Omental fat pad (tissue), 4 donors: ENCODE results near the gene OR4D5. TPM values are rescaled to one million over a fixed set of nuclear protein-coding genes. Genes with fewer than 3 reads are reported as not detected.

ENCODE experiments used
- ATAC-seq: fragments of 150-250 bp; one replicate; pipeline ENCODE4 v1.9.1; 2016; ENCODE audit warnings: mild to moderate bottlenecking, moderate library complexity; ENCODE audit not compliant: low FRiP score
- DNase-seq: peaks from one replicate; pipeline ENCODE4 v3.0.0-alpha.2; 2019; ENCODE audit warnings: low spot score
- CTCF ChIP-seq, 3 donors: fragments of 450-650 bp; IDR thresholded peaks; one replicate each; pipeline ENCODE4 v1.5.1; 2016 to 2017; ENCODE audit warnings: antibody characterized with exemption in 3 of 3, mild to moderate bottlenecking in 3 of 3, moderate library complexity in 2 of 3
- total RNA-seq, 4 donors: library from RNA; depleted of rRNA; stranded (reverse); fragments of >200 nt; gene quantifications; one replicate each; pipeline ENCODE4 v1.1.0, GENCODE V29; 2016

Gene OR4D5
- total RNA-seq, 4 donors from 2014 or later = not detected

- DNase-seq (no peak), ATAC-seq (no peak)
- no peak for TF ChIP-seq CTCF (IDR thresholded peaks at IDR 0.05)
These were observed 18.5 kb upstream of the OR4D5 start for GRCh38 chr11:123920943-123921342.

GRCh38 chr11:123924027-123924426 lies 15.4 kb upstream of the OR4D5 start:
- no peak for ATAC-seq
- DNase-seq = no peak
- TF ChIP-seq CTCF (IDR thresholded peaks at IDR 0.05) = no peak

DNA sequence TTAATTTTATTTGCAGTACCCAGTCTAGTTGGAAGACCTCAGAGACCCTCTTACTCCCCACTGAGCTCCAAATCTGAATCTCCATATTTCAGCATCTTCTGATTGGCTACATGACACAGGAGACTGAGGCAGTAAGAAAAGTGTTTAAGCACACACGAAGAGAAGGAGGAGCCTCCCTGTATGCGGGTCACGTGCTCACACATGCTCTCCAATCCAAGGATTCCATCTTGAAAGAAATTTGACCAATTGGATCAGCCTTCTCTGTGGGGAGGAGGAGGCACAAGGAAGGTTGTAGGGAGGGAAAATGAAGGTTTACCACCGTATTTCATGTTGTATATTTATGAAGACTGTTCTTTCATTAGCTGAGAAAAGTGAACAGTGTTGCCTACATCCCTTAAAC lies 3.0 kb downstream of the OR4D5 start:
- TF ChIP-seq CTCF (IDR thresholded peaks at IDR 0.05) = no peak
- DNase-seq (no peak), ATAC-seq (no peak)

DNA sequence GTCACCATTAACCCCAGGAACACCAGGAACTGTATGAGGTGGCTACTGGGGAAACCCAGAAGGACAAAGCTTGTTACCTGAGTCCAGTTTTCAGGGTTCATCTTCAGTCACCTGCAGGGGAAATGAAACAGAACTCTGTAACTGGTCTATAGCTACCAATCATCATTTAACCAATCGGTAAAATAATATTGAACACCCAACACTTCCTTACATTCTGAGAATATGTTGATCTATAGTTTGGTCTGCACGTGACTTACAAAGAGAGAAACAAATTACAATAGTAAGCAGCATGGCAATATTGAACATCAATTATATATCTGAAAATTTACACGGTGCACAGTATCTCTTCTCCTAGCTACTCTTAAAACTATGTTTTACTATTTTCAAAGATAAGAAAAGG lies 4.3 kb downstream of the OR4D5 start, which contains the start of gene OR6T1:
Gene OR6T1, minus strand, starts transcription at position 101 of the 400 bp plus-strand sequence. Its CDS starts 0 bp downstream, at position 101.
- TF ChIP-seq CTCF (IDR thresholded peaks at IDR 0.05) = no peak
- DNase-seq (no peak), ATAC-seq (no peak)

DNA sequence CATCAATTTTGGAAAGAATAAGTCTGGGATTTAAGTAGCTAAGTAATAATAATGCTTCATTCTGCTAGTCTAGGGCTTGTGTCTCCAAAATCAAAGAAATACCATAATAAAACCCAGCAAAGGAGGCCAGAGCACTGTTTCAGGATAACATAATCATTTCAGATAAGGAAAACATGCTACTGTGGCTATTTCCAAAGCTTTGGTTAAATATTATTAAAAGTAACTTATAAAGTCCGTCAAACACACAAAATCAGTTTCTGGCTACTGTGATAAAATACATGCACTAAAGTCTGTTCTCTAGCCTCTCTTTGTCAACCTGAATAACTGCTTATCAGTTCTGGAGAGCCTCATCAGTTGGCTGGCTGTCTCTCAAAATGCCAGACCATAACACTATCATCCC lies 5.7 kb downstream of the OR4D5 start:
- no peak for DNase-seq
- no peak for ATAC-seq
- TF ChIP-seq CTCF (IDR thresholded peaks at IDR 0.05) = no peak

GRCh38 chr11:123956752-123957151 lies 17.3 kb downstream of the OR4D5 start:
- ATAC-seq = no peak
- no peak for TF ChIP-seq CTCF (IDR thresholded peaks at IDR 0.05)
- DNase-seq = no peak

- ATAC-seq (no peak), DNase-seq (no peak)
- TF ChIP-seq CTCF (IDR thresholded peaks at IDR 0.05) = no peak
These were observed 34.4 kb downstream of the OR4D5 start for GRCh38 chr11:123973816-123974215.
